H9 (cell line): Measurements from ENCODE around the gene HMGN4. TPM values are rescaled to one million over a fixed set of nuclear protein-coding genes. Genes with fewer than 3 reads are reported as not detected.

Experiments used
- DNase-seq: peaks from one replicate; pipeline ENCODE4 v3.0.0-alpha.2; 2017
- H2AFZ ChIP-seq: one replicate; pipeline ENCODE4 v1.6.1; 2013; ENCODE audit warnings: mild to moderate bottlenecking, low read length, control low read depth, moderate library complexity
- H2AK5ac ChIP-seq: 2 replicates; pipeline ENCODE4 v1.6.1; 2013; ENCODE audit warnings: low read length, control low read depth, mixed read lengths; ENCODE audit not compliant: insufficient read length
- H2BK120ac ChIP-seq: one replicate; pipeline ENCODE4 v1.6.1; 2013; ENCODE audit warnings: low read depth, mild to moderate bottlenecking, low read length, control low read depth, inconsistent platforms; ENCODE audit not compliant: poor library complexity, severe bottlenecking
- H2BK12ac ChIP-seq: 2 replicates; pipeline ENCODE4 v1.6.1; 2013; ENCODE audit warnings: low read length, control low read depth, mixed read lengths, low read depth; ENCODE audit not compliant: insufficient read length
- H2BK15ac ChIP-seq: 2 replicates; pipeline ENCODE4 v1.6.1; 2013; ENCODE audit warnings: low read depth, low read length, control low read depth
- H2BK20ac ChIP-seq: one replicate; pipeline ENCODE4 v1.6.1; 2013; ENCODE audit warnings: low read depth, mild to moderate bottlenecking, low read length, control low read depth, inconsistent platforms; ENCODE audit not compliant: poor library complexity, severe bottlenecking
- H2BK5ac ChIP-seq: 2 replicates; pipeline ENCODE4 v1.6.1; 2013; ENCODE audit warnings: low read length, control low read depth, mixed read lengths; ENCODE audit not compliant: insufficient read length
- H3K14ac ChIP-seq: 2 replicates; pipeline ENCODE4 v1.6.1; 2013; ENCODE audit warnings: low read length, control low read depth; ENCODE audit not compliant: insufficient read depth
- H3K18ac ChIP-seq: 2 replicates; pipeline ENCODE4 v1.6.1; 2013; ENCODE audit warnings: low read depth, mild to moderate bottlenecking, mixed read lengths, low read length, control low read depth; ENCODE audit not compliant: insufficient read length
- H3K23ac ChIP-seq: 2 replicates; pipeline ENCODE4 v1.6.1; 2013; ENCODE audit warnings: low read length, control low read depth, mixed read lengths, low read depth; ENCODE audit not compliant: insufficient read length
- H3K23me2 ChIP-seq: 2 replicates; pipeline ENCODE4 v1.6.1; 2013; ENCODE audit warnings: low read depth, mild to moderate bottlenecking, mixed read lengths, low read length, control low read depth; ENCODE audit not compliant: insufficient read length, poor library complexity, severe bottlenecking
- H3K27ac ChIP-seq: 2 replicates; pipeline ENCODE4 v1.5.1; 2013; ENCODE audit warnings: low read length, control low read depth, mixed read lengths, low read depth; ENCODE audit not compliant: insufficient read length
- H3K27me3 ChIP-seq: 2 replicates; pipeline ENCODE4 v1.6.1; 2013; ENCODE audit warnings: low read length, control low read depth, inconsistent platforms; ENCODE audit not compliant: insufficient read depth
- H3K4ac ChIP-seq: 2 replicates; pipeline ENCODE4 v1.6.1; 2013; ENCODE audit warnings: low read depth, mild to moderate bottlenecking, control low read depth, inconsistent platforms, low read length, moderate library complexity
- H3K4me1 ChIP-seq: 2 replicates; pipeline ENCODE4 v1.6.1; 2013; ENCODE audit warnings: low read length, control low read depth, inconsistent platforms; ENCODE audit not compliant: insufficient read depth
- H3K4me2 ChIP-seq: 2 replicates; pipeline ENCODE4 v1.6.1; 2013; ENCODE audit warnings: low read length, control low read depth, mixed read lengths; ENCODE audit not compliant: insufficient read length, insufficient read depth
- H3K56ac ChIP-seq: 2 replicates; pipeline ENCODE4 v1.6.1; 2013; ENCODE audit warnings: low read depth, mild to moderate bottlenecking, mixed read lengths, low read length, control low read depth; ENCODE audit not compliant: insufficient read length
- H3K79me1 ChIP-seq: 2 replicates; pipeline ENCODE4 v1.6.1; 2013; ENCODE audit warnings: low read depth, mild to moderate bottlenecking, moderate library complexity, low read length, control low read depth, inconsistent platforms; ENCODE audit not compliant: insufficient read depth, poor library complexity, severe bottlenecking
- H3K79me2 ChIP-seq: 2 replicates; pipeline ENCODE4 v1.6.1; 2013; ENCODE audit warnings: low read length, control low read depth, inconsistent platforms; ENCODE audit not compliant: insufficient read depth
- H3K9ac ChIP-seq: 2 replicates; pipeline ENCODE4 v1.6.1; 2013; ENCODE audit warnings: low read length, control low read depth, mixed read lengths; ENCODE audit not compliant: insufficient read length; ENCODE audit errors: extremely low read depth
- H3K9me3 ChIP-seq: one replicate; pipeline ENCODE4 v1.6.1; 2013; ENCODE audit warnings: low read depth, low read length, inconsistent platforms; ENCODE audit not compliant: control insufficient read depth
- H3T11ph ChIP-seq: one replicate; pipeline ENCODE4 v1.6.1; 2013; ENCODE audit warnings: mild to moderate bottlenecking, low read length, control low read depth, inconsistent platforms
- H4K20me1 ChIP-seq: one replicate; pipeline ENCODE4 v1.6.1; 2013; ENCODE audit not compliant: control insufficient read depth, insufficient read length, insufficient read depth
- H4K5ac ChIP-seq: 2 replicates; pipeline ENCODE4 v1.6.1; 2013; ENCODE audit warnings: low read depth, mild to moderate bottlenecking, mixed read lengths, low read length, control low read depth; ENCODE audit not compliant: insufficient read length
- H4K8ac ChIP-seq: replicated peaks from 2 replicates; pipeline ENCODE4 v1.6.1; 2013; ENCODE audit warnings: low read length, control low read depth, mixed read lengths, low read depth; ENCODE audit not compliant: insufficient read length
- H4K91ac ChIP-seq: 2 replicates; pipeline ENCODE4 v1.6.1; 2013; ENCODE audit warnings: low read depth, mild to moderate bottlenecking, moderate library complexity, mixed read lengths, low read length, control low read depth; ENCODE audit not compliant: insufficient read length
- H3K27ac Mint-ChIP-seq, 3 experiments: 2 replicates in 2 of 3; 3 replicates in 1 of 3; pipeline ENCODE4 v1.8.0; 2020 to 2021; ENCODE audit warnings: mixed read lengths in 3 of 3, mild to moderate bottlenecking in 1 of 3, moderate library complexity in 1 of 3
- H3K27me3 Mint-ChIP-seq: 2 replicates; pipeline ENCODE4 v1.8.0; 2021; ENCODE audit warnings: low read depth, mild to moderate bottlenecking, moderate library complexity, mixed read lengths
- H3K36me3 Mint-ChIP-seq, 3 experiments: 2 replicates in 2 of 3; 3 replicates in 1 of 3; pipeline ENCODE4 v1.8.0; 2020 to 2021; ENCODE audit warnings: low read depth in 3 of 3, mixed read lengths in 3 of 3; ENCODE audit not compliant: insufficient read depth in 1 of 3
- H3K4me1 Mint-ChIP-seq, 2 experiments: 2 replicates each; pipeline ENCODE4 v1.8.0; 2020; ENCODE audit warnings: mixed read lengths in 2 of 2
- H3K4me3 Mint-ChIP-seq, 2 experiments: 2 replicates in 1 of 2; 3 replicates in 1 of 2; pipeline ENCODE4 v1.8.0; 2020 to 2021; ENCODE audit warnings: mild to moderate bottlenecking in 2 of 2, mixed read lengths in 2 of 2, moderate library complexity in 1 of 2
- H3K9me3 Mint-ChIP-seq, 2 experiments: 2 replicates in 1 of 2; 3 replicates in 1 of 2; pipeline ENCODE4 v1.8.0; 2020; ENCODE audit warnings: mild to moderate bottlenecking in 2 of 2, mixed read lengths in 2 of 2, moderate library complexity in 1 of 2
- CTCF ChIP-seq: fragments of 200-600 bp; sonication (generic); conservative IDR thresholded peaks from 3 replicates; pipeline ENCODE4 v1.8.0; 2021; ENCODE audit warnings: antibody characterized with exemption, mild to moderate bottlenecking
- WGBS: extraction: QIAGEN DNeasy Blood & Tissue Kit; methylation state at CpG from one replicate; pipeline ENCODE4 v1.1.7; 2013; ENCODE audit warnings: missing lambda C conversion rate, low lambda C conversion rate, mixed read lengths; ENCODE audit not compliant: insufficient read length; ENCODE audit errors: extremely low coverage; 5-methylcytosine and 5-hydroxymethylcytosine counted together
- total RNA-seq: library from RNA; stranded (reverse); gene quantifications from 2 replicates; pipeline ENCODE4 v1.2.1, GENCODE V29; 2021

Gene HMGN4
- total RNA-seq, 1 experiment from 2014 or later, result 50.4 TPM

- Histone ChIP-seq H3K23me2 (peaks cover 21% of the 10 kb centered on the region), H3K18ac (no peak overlapping the region), H4K5ac (no peak overlapping the region), H3K4me2 (peak overlapping the region; percentile 99), H2BK20ac (no peak overlapping the region), H3K14ac (no peak overlapping the region), H3K79me1 (peaks cover 5% of the 10 kb centered on the region), H3K9ac (no peak overlapping the region), H4K91ac (no peak overlapping the region), H3K56ac (no peak overlapping the region), H3K23ac (no peak overlapping the region), H3K4me1 (no peaks in the 10 kb centered on the region; the same call in 1 of the 2 replicates), H3K27me3 (no peaks in the 10 kb centered on the region), H3K79me2 (peaks cover 3% of the 10 kb centered on the region; the same call in 1 of the 2 replicates), H2AK5ac (no peak overlapping the region), H3K9me3 (no peaks in the 10 kb centered on the region), H3K27ac (no peak overlapping the region), H2AFZ (no peak overlapping the region), H2BK15ac (no peak overlapping the region), H4K8ac (no peak overlapping the region), H3K4ac (no peak overlapping the region), H2BK12ac (no peak overlapping the region), H2BK120ac (no peak overlapping the region), H4K20me1 (no peaks in the 10 kb centered on the region), H3T11ph (no peak overlapping the region), H2BK5ac (no peak overlapping the region)
- Mint-ChIP-seq H3K9me3 (no peaks in the 10 kb centered on the region), H3K4me1 (peaks cover 9 to 11% of the 10 kb centered on the region in 2 experiments), H3K36me3 (peaks cover 5 to 18% (median 14%) of the 10 kb centered on the region in 3 experiments; a peak in 5 of 7 replicates), H3K27ac (peak overlapping the region in 1 of 3 experiments; percentile 69; a peak in 1 of 7 replicates), H3K27me3 (peaks cover 5% of the 10 kb centered on the region; the same call in 1 of the 2 replicates), H3K4me3 (no peak overlapping the region)
- peak; percentile 70 for DNase-seq
- TF ChIP-seq CTCF, result no peak
- WGBS, result no CpG with 5 or more reads among the region's 23 CpGs
Observed at GRCh38 chr6:26594730-26595632, 56.8 kb downstream of the HMGN4 start.
